ENCODE data around the gene SH2D2A. TPM values are rescaled to one million over a fixed set of nuclear protein-coding genes. Genes with fewer than 3 reads are reported as not detected.

SH2D2A gene
- polyA plus RNA-seq, 1 donor from 2014 or later: not detected

- no peaks in the 10 kb centered on the region for H3F3A ChIP-seq (ENCODE audit: insufficient read depth, low read length, poor library complexity, severe bottlenecking)
- H3K4me3 ChIP-seq (ENCODE audit: low read length): no peak overlapping the region
- no peak overlapping the region for H3K9ac ChIP-seq (ENCODE audit: low read length)
- no peaks in the 10 kb centered on the region for H4K20me1 ChIP-seq (ENCODE audit: insufficient read depth)
- H3K4me2 ChIP-seq (ENCODE audit: low read length): no peak overlapping the region
- no peaks in the 10 kb centered on the region for H3K9me3 ChIP-seq (ENCODE audit: low read length)
- no peak for TF ChIP-seq POLR2AphosphoS5 (IDR thresholded peaks at IDR 0.05)
- no peak for TF ChIP-seq EP300 (conservative IDR thresholded peaks at IDR 0.05; ENCODE audit: poor library complexity, severe bottlenecking)
- TF ChIP-seq TAF1 (IDR thresholded peaks at IDR 0.05; ENCODE audit: low read depth): no peak
- TF ChIP-seq SMC3 (conservative IDR thresholded peaks at IDR 0.05; ENCODE audit: poor library complexity): no peak
- no peak for TF ChIP-seq REST (IDR thresholded peaks at IDR 0.05; ENCODE audit: borderline replicate concordance)
- no peak for TF ChIP-seq MXI1 (conservative IDR thresholded peaks at IDR 0.05; ENCODE audit: poor library complexity, severe bottlenecking)
- no peak for TF ChIP-seq EZH2 (IDR thresholded peaks at IDR 0.05; ENCODE audit: borderline replicate concordance, insufficient read depth, low read length, poor library complexity, severe bottlenecking)
- TF ChIP-seq CTCF (IDR thresholded peaks at IDR 0.05; ENCODE audit: poor library complexity, severe bottlenecking): no peak
- no peak for TF ChIP-seq RAD21 (conservative IDR thresholded peaks at IDR 0.05)
- no peaks in the 10 kb centered on the region for H3K9me2 ChIP-seq (ENCODE audit: insufficient read depth, low read length)
- H3K36me3 ChIP-seq (ENCODE audit: insufficient read depth, low read length): no peaks in the 10 kb centered on the region
- no peak overlapping the region for H2AFZ ChIP-seq (ENCODE audit: low read depth, low read length)
- H3K27me3 ChIP-seq (ENCODE audit: insufficient read depth, low read depth, low read length): no peaks in the 10 kb centered on the region
- no peak overlapping the region for H3K27ac ChIP-seq (ENCODE audit: low read length)
- peaks cover 40% of the 10 kb centered on the region for H3K79me2 ChIP-seq (replicated peaks; ENCODE audit: insufficient read depth, low read length)
Measured at GRCh38 chr1:156777573-156777972, 39.1 kb downstream of the SH2D2A start.

GRCh38 chr1:156776942-156777341 lies 39.7 kb downstream of the SH2D2A start:
- no peaks in the 10 kb centered on the region for H3F3A ChIP-seq (ENCODE audit: insufficient read depth, low read length, poor library complexity, severe bottlenecking)
- no peak overlapping the region for H3K9ac ChIP-seq (ENCODE audit: low read length)
- no peak overlapping the region for H3K4me2 ChIP-seq (ENCODE audit: low read length)
- no peak overlapping the region for H3K27ac ChIP-seq (ENCODE audit: low read length)
- no peak overlapping the region for H3K4me3 ChIP-seq (ENCODE audit: low read length)
- no peak overlapping the region for H2AFZ ChIP-seq (ENCODE audit: low read depth, low read length)
- no peaks in the 10 kb centered on the region for H3K27me3 ChIP-seq (ENCODE audit: insufficient read depth, low read depth, low read length)
- H3K9me3 ChIP-seq (ENCODE audit: low read length): no peaks in the 10 kb centered on the region
- no peaks in the 10 kb centered on the region for H4K20me1 ChIP-seq (ENCODE audit: insufficient read depth)
- H3K79me2 ChIP-seq (replicated peaks; ENCODE audit: insufficient read depth, low read length): peaks cover 40% of the 10 kb centered on the region
- H3K36me3 ChIP-seq (ENCODE audit: insufficient read depth, low read length): no peaks in the 10 kb centered on the region
- no peak for TF ChIP-seq SMC3 (conservative IDR thresholded peaks at IDR 0.05; ENCODE audit: poor library complexity)
- TF ChIP-seq EZH2 (IDR thresholded peaks at IDR 0.05; ENCODE audit: borderline replicate concordance, insufficient read depth, low read length, poor library complexity, severe bottlenecking): no peak
- TF ChIP-seq TAF1 (IDR thresholded peaks at IDR 0.05; ENCODE audit: low read depth): no peak
- TF ChIP-seq MXI1 (conservative IDR thresholded peaks at IDR 0.05; ENCODE audit: poor library complexity, severe bottlenecking): no peak
- TF ChIP-seq RAD21 (conservative IDR thresholded peaks at IDR 0.05): no peak
- TF ChIP-seq REST (IDR thresholded peaks at IDR 0.05; ENCODE audit: borderline replicate concordance): no peak
- TF ChIP-seq POLR2AphosphoS5 (IDR thresholded peaks at IDR 0.05): no peak
- TF ChIP-seq CTCF (IDR thresholded peaks at IDR 0.05; ENCODE audit: poor library complexity, severe bottlenecking): no peak
- TF ChIP-seq EP300 (conservative IDR thresholded peaks at IDR 0.05; ENCODE audit: poor library complexity, severe bottlenecking): no peak
- H3K9me2 ChIP-seq (ENCODE audit: insufficient read depth, low read length): no peaks in the 10 kb centered on the region
